Stimulated activated naive B cell treated with anti-CD40 and anti-IgM and Interleukin-4, amounts not matched to agents 10 μg/mL and 1 μg/mL and 100 μg/mL, for 72 hours (primary cell): Measurements from ENCODE around the gene CACNA2D3.

Experiments used
- ATAC-seq, 2 donors: fragments of 150-1000 bp; cut with Tn5 transposase; replicated peaks; 2 replicates each; pipeline ENCODE4 v1.10.0; 2021; ENCODE audit warnings: moderate library complexity in 1 of 2
- DNase-seq: peaks from one replicate; pipeline ENCODE4 v3.0.0; 2021
- H3K27ac Mint-ChIP-seq: one replicate; pipeline ENCODE4 v1.8.0; 2022; ENCODE audit warnings: mild to moderate bottlenecking, mixed read lengths
- H3K27me3 Mint-ChIP-seq, 2 donors: one replicate each; pipeline ENCODE4 v1.8.0; 2022; ENCODE audit warnings: mixed read lengths in 2 of 2
- H3K36me3 Mint-ChIP-seq, 2 donors: one replicate each; pipeline ENCODE4 v1.8.0; 2022; ENCODE audit warnings: mixed read lengths in 2 of 2, mild to moderate bottlenecking in 1 of 2
- H3K4me1 Mint-ChIP-seq, 2 donors: one replicate each; pipeline ENCODE4 v1.8.0; 2022; ENCODE audit warnings: mixed read lengths in 2 of 2, mild to moderate bottlenecking in 1 of 2
- H3K4me3 Mint-ChIP-seq, 2 donors: one replicate each; pipeline ENCODE4 v1.8.0; 2022; ENCODE audit warnings: mild to moderate bottlenecking in 2 of 2, mixed read lengths in 2 of 2, moderate library complexity in 1 of 2
- H3K9me3 Mint-ChIP-seq, 2 donors: one replicate each; pipeline ENCODE4 v1.8.0; 2022; ENCODE audit warnings: mixed read lengths in 2 of 2, mild to moderate bottlenecking in 1 of 2

The CACNA2D3 gene

DNA sequence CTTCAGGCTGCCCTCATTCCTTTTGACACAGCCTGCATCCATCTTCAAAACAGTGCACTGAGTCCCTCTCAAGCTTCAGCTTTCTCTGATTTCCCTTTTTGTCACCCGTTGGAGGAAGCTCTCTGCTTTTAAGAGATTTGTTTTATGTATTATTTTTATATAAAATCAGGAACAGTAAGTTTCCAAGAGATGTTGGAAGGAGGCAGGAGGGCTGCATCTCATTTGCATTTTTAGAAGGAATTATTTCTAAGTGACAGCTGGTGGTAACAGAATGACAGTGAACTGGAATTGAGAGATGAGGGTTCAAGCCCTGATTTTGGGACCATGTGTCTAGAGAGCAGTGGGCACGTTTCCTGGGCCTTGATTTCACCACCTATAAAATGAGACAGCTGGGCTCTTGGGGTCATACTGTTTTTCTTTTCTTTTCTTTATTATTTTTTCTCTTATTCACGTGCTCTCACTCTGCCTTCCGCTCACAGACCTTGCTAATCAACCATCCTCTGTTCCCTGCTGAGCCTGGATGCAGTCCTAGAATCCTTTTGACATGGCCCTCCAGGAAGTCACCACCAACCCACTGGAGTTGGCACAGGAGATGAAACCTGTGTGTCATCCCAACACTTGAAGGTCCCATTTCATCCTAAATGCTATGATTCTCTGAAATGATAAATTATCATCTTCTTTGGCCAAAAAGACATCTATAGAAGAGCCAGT lies 148.6 kb downstream of the CACNA2D3 start:
- DNase-seq (no peak), ATAC-seq (no peak)
- Mint-ChIP-seq H3K27ac (no peak overlapping the region), H3K9me3 (peaks cover 0 to under 1% of the 10 kb centered on the region in 2 donors), H3K27me3 (peaks cover 0 to 6% of the 10 kb centered on the region in 2 donors), H3K4me1 (no peaks in the 10 kb centered on the region), H3K4me3 (no peak overlapping the region), H3K36me3 (peaks cover 0 to under 1% of the 10 kb centered on the region in 2 donors)

DNA sequence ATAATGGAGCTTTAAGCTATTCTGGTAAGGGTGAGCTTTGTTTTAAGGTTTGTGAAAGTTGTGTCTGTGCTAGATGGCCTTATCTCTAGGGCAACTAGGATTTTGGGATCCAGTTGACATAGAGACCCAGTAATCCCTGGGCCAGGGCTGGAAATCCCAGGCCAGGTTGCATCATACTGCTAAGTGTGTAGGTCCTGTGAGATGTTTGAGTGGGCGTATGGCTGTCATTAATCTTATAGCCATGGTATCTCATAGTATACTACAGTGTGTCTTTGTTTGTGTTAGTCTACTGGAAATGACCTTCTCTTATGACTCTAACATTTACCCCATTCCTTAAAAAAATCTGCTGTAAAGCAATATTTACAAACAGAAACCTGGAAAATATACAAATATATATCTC lies 151.4 kb downstream of the CACNA2D3 start:
- H3K4me1 Mint-ChIP-seq: no peaks in the 10 kb centered on the region
- peaks cover 0 to 6% of the 10 kb centered on the region in 2 donors for H3K27me3 Mint-ChIP-seq
- peaks cover 0 to 8% of the 10 kb centered on the region in 2 donors for H3K9me3 Mint-ChIP-seq
- no peak overlapping the region for H3K4me3 Mint-ChIP-seq
- peaks cover 0 to 2% of the 10 kb centered on the region in 2 donors for H3K36me3 Mint-ChIP-seq
- no peak for DNase-seq
- ATAC-seq: no peak
- H3K27ac Mint-ChIP-seq: no peak overlapping the region

GRCh38 chr3:54274607-54275006 lies 152.3 kb downstream of the CACNA2D3 start:
- Mint-ChIP-seq H3K36me3 (peaks cover 0 to 2% of the 10 kb centered on the region in 2 donors), H3K27me3 (peaks cover 0 to 1% of the 10 kb centered on the region in 2 donors)

GRCh38 chr3:54279005-54279583 lies 156.7 kb downstream of the CACNA2D3 start:
- Mint-ChIP-seq H3K9me3 (peaks cover 0 to 8% of the 10 kb centered on the region in 2 donors), H3K4me3 (no peak overlapping the region), H3K4me1 (no peaks in the 10 kb centered on the region), H3K27me3 (peaks cover 9 to 16% of the 10 kb centered on the region in 2 donors), H3K36me3 (peaks cover 0 to 2% of the 10 kb centered on the region in 2 donors), H3K27ac (no peak overlapping the region)
- DNase-seq (no peak), ATAC-seq (no peak)

More at GRCh38 chr3:54274607-54275006, 152.3 kb downstream of the CACNA2D3 start:
- no peak overlapping the region for H3K4me3 Mint-ChIP-seq
- ATAC-seq (no peak), DNase-seq (no peak)
- H3K9me3 Mint-ChIP-seq: peaks cover 0 to 8% of the 10 kb centered on the region in 2 donors
- no peak overlapping the region for H3K27ac Mint-ChIP-seq
- H3K4me1 Mint-ChIP-seq: no peaks in the 10 kb centered on the region

- DNase-seq (no peak), ATAC-seq (no peak)
- Mint-ChIP-seq H3K27me3 (peaks cover 9 to 16% of the 10 kb centered on the region in 2 donors), H3K4me1 (no peaks in the 10 kb centered on the region), H3K4me3 (no peak overlapping the region), H3K27ac (no peak overlapping the region), H3K36me3 (no peaks in the 10 kb centered on the region), H3K9me3 (peaks cover 0 to 1% of the 10 kb centered on the region in 2 donors)
These were observed 161.1 kb downstream of the CACNA2D3 start for GRCh38 chr3:54283470-54283869.

DNA sequence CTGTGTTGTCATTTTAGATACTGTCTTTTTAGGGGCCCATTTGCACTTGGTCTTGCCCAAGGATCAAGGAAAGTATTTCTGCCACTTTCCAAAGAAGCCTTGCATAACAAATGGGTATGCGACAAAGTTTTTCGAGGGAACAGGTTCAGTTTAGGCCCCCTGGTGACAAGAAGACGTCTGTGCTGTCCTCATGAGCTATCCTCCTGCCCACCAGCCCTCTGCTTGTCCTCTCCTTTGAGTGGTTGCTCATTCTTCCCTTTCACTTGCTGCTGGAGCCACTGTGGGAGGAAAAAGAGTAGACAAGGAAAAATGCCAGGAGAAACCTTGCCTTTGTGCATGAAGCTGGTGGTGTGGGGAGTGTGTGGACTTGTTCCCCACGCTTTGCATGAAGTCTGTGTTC lies 171.9 kb downstream of the CACNA2D3 start:
- no peaks in the 10 kb centered on the region for H3K27me3 Mint-ChIP-seq
- no peaks in the 10 kb centered on the region for H3K36me3 Mint-ChIP-seq
- H3K4me1 Mint-ChIP-seq: no peaks in the 10 kb centered on the region
- ATAC-seq (no peak), DNase-seq (no peak)
- no peak overlapping the region for H3K27ac Mint-ChIP-seq
- H3K4me3 Mint-ChIP-seq: no peak overlapping the region
- peaks cover 0 to 3% of the 10 kb centered on the region in 2 donors for H3K9me3 Mint-ChIP-seq

DNA sequence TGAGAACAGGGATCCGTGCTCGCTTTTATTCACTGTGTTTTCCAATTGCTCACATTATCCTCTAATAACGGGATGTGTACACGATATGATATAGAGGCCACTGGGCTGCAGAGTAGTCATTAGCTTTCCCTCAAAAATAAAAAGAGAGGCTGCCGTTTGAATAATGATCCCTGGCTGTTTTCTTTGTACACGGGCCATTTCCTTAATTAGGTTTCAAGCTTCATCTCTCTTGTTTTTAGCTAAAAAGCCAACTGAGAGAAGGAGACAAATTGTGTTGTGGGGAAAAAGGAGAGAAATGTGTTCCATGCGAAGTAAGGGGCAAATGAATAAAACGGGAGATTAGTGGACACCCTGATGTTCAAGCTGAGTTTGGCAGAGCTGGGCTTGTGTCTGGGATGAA lies 174.2 kb downstream of the CACNA2D3 start:
- H3K27ac Mint-ChIP-seq: no peak overlapping the region
- ATAC-seq (no peak), DNase-seq (no peak)
- H3K9me3 Mint-ChIP-seq: peaks cover 0 to 2% of the 10 kb centered on the region in 2 donors
- no peaks in the 10 kb centered on the region for H3K4me1 Mint-ChIP-seq
- no peaks in the 10 kb centered on the region for H3K36me3 Mint-ChIP-seq
- H3K27me3 Mint-ChIP-seq: no peaks in the 10 kb centered on the region
- H3K4me3 Mint-ChIP-seq: no peak overlapping the region

- Mint-ChIP-seq H3K4me1 (no peaks in the 10 kb centered on the region), H3K27me3 (no peaks in the 10 kb centered on the region), H3K4me3 (no peak overlapping the region), H3K9me3 (peaks cover 0 to 2% of the 10 kb centered on the region in 2 donors), H3K36me3 (no peaks in the 10 kb centered on the region), H3K27ac (no peak overlapping the region)
- DNase-seq (no peak), ATAC-seq (no peak)
These were observed 177.0 kb downstream of the CACNA2D3 start for GRCh38 chr3:54299169-54299935.

- Mint-ChIP-seq H3K4me1 (no peaks in the 10 kb centered on the region), H3K27ac (no peak overlapping the region), H3K27me3 (peaks cover 7 to 8% of the 10 kb centered on the region in 2 donors), H3K9me3 (no peaks in the 10 kb centered on the region), H3K36me3 (no peaks in the 10 kb centered on the region), H3K4me3 (no peak overlapping the region)
- ATAC-seq: no peak
- no peak for DNase-seq
These were observed 181.4 kb downstream of the CACNA2D3 start for GRCh38 chr3:54303517-54304375.

- no peaks in the 10 kb centered on the region for H3K4me1 Mint-ChIP-seq
- ATAC-seq: no peak
- no peak overlapping the region for H3K4me3 Mint-ChIP-seq
- peaks cover 7 to 8% of the 10 kb centered on the region in 2 donors for H3K27me3 Mint-ChIP-seq
- no peaks in the 10 kb centered on the region for H3K9me3 Mint-ChIP-seq
- H3K27ac Mint-ChIP-seq: no peak overlapping the region
- DNase-seq: no peak
- H3K36me3 Mint-ChIP-seq: no peaks in the 10 kb centered on the region
These were observed 182.5 kb downstream of the CACNA2D3 start for GRCh38 chr3:54304877-54305276.

DNA sequence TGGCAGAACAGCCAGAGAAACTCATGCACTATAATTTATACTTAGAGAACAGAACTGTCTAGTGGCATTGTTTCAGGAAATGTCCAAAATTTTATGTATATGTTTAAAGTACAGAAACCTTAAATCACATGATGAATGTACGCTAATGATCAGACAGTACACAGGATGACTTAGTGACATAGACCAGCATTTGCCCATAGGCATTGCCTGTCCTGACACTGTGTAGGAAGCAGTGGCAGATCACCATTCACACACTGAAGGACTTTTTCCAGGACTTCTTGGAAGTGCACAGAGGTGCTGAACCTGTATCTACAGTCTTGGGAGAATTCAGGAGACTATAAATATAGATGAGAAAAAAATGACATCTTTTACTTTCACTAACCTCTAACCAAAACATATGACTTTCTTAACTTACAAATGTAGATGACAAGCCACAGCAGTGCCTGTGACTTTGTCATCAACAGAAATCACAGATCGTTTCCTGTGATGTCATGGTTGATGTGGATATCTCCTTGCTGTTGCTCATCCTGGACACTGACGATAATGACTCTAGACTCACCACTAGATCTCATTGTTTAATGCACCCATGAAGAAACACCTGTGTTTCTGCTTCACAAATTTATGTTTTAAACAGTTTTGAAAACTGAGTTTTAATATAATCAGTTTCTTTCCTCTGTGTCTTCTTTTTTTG lies 183.2 kb downstream of the CACNA2D3 start:
- DNase-seq (no peak), ATAC-seq (no peak)
- H3K4me1 Mint-ChIP-seq: no peaks in the 10 kb centered on the region
- no peak overlapping the region for H3K4me3 Mint-ChIP-seq
- H3K27me3 Mint-ChIP-seq: peaks cover 7 to 8% of the 10 kb centered on the region in 2 donors
- H3K36me3 Mint-ChIP-seq: no peaks in the 10 kb centered on the region
- no peaks in the 10 kb centered on the region for H3K9me3 Mint-ChIP-seq
- no peak overlapping the region for H3K27ac Mint-ChIP-seq

DNA sequence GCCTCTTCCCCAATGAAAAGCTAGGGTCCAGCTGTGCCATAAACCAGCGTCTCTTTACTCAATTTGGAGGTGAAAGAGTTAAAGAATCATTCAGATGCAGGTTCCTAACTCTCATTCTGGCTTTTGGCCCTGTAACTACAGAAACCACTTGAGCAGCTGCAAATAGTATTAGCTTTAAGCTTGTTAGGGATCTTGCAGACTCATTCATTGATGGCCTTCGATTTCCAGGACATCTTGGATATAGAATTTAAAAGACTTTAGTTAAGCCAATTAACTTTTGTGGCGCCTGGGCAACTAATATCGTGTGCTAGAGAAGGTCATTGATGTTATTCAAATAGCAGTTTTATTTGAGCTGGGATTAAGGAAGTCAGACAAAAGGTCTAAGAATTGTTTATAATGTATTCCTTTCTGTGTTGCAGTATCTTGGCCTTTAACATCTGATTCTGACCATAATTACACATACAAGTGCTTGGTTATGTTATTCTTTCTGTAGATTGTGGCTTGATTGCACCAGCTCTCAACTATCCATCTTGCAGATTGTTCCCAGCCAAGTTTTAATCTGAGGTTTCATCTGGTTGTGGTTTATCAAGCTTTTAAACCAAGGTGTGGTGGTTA lies 185.3 kb downstream of the CACNA2D3 start:
- no peak for DNase-seq

GRCh38 chr3:54309601-54310000 lies 187.2 kb downstream of the CACNA2D3 start:
- Mint-ChIP-seq H3K4me3 (no peak overlapping the region), H3K27ac (no peak overlapping the region), H3K36me3 (no peaks in the 10 kb centered on the region), H3K27me3 (peaks cover 7 to 8% of the 10 kb centered on the region in 2 donors), H3K9me3 (peaks cover 0 to 4% of the 10 kb centered on the region in 2 donors), H3K4me1 (no peaks in the 10 kb centered on the region)
- no peak for DNase-seq
- no peak for ATAC-seq

More for the DNA sequence above, 185.3 kb downstream of the CACNA2D3 start:
- no peaks in the 10 kb centered on the region for H3K9me3 Mint-ChIP-seq
- ATAC-seq: no peak
- H3K36me3 Mint-ChIP-seq: no peaks in the 10 kb centered on the region
- H3K27ac Mint-ChIP-seq: no peak overlapping the region
- H3K27me3 Mint-ChIP-seq: peaks cover 7 to 8% of the 10 kb centered on the region in 2 donors
- no peaks in the 10 kb centered on the region for H3K4me1 Mint-ChIP-seq
- H3K4me3 Mint-ChIP-seq: no peak overlapping the region
